SKM-1 (cell line): ENCODE results near the gene TTLL11.

Experiments
- DNase-seq: peaks from one replicate; lab custom pipeline; 2025; ENCODE audit not compliant: unreplicated experiment; lab: John Stamatoyannopoulos, UW

The TTLL11 gene

DNA sequence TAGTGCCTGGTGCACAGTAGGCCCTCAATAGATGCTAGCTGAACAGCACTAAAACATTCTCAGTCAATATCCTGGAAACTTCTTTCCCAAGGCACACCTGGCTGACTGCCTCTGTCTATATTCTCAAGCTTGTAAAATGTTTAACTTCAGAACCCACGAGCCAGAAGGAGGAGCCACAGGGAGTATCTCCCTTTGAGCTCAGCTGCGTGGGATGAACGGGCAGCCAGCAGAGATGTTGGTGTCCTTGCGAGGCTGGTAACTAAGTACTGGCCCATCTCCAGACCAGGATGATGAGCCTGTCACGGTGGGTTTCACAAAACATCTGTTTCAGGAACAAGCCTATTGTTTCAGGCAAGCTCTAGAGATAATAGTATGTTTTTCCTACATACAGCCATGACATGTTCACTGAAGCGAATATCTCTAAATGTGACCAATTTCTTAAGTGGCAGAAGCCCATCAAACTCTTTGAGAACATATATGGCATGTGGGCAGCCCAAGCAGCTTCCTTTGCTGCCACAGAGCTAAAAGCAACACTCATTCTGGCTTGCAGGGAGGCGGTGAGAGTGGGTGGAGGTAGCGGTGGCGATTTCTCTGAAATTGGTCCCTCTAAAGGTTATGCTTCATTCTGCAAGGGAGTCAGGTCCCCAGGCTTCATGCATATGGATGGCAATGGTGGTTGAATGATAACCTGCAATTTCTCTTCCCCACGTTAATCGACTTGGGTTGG lies 206.2 kb downstream of the TTLL11 start:
- DNase-seq = no peak

DNA sequence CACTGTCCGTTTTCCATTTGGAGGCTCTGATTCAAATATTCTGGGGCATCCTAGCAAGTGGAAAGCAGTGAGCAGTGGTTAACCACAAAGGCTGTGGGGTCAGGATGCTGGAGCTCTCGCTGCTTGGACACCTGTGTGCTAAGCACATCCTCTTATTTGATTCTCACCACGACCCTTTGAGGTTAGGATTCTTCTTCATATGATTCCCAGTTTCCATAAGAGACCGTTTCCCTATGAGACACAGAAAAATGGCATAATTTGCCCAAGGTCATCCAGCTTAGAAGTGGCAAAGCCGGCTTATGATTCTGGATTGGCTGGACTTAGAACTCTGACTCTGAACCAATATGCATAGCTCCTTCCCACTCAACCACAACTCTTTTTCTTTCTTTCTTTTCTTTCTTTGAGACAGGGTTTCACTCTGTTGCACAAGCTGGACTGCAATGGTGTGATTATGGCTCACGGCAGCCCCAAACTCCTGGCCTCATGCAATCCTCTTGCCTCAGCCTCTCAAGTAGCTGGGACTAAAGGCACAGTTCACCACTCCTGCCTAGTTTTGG lies 207.7 kb downstream of the TTLL11 start:
- DNase-seq = no peak

DNA sequence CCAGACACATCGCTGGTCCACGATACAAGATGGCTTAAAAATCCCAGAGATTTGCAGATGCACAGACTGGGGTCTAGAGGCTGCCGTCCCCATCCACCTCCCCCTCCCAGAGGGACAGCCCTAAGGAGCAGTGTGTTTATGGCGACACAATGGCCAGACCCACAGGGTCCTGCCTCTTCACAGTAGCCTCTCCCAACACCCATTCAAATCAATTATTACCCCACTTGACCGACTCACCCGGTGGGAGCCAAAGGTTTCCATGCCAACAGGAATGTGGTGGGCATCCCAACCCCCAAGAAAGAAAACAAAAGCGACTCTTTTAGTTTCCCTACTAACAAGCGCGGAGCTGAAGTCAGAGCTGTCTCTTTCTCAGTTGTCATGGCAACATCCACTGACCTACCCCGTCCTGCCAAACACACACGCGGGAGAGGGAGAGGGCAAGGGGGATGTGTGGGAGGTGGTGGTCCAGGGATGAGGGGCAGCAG lies 209.0 kb downstream of the TTLL11 start:
- DNase-seq = no peak

DNA sequence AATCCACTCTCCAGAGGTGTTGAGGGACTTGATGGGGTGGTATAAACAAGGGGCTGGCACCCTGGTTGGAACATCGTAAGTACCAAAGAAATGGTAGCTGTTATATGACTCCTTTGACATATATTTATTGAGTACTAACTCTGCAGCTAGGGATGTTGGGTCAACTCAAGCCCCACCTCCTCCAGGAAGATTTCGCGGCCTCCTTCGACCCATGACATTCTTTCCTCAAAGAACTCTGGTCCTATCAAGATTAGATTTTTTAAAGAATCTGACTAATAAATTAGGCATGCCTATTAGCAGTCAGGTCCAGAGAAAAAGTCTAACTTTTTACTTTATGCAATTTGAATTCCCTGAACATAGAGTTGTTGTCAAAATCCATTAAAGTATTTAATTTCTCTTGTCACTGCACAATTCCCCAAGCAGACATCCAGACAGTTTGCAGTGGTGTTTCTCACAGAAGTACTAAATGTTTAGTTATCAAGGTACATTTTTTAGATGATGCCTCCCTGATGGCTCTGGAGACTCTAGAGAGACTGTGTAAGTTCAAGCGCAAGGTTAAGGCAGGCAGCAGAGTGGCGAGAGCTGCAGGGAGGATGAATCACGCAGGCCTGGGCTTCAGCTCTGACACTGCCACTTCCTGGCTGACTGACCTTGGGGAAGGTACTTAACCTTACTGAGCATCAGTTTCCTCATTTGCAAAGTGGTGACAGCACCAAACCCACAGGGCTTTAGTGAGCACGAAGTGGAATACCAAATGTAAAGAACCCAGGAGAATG lies 209.6 kb downstream of the TTLL11 start:
- peak; percentile 70 for DNase-seq

GRCh38 chr9:121881920-121882500 lies 211.1 kb downstream of the TTLL11 start:
- DNase-seq = no peak

DNA sequence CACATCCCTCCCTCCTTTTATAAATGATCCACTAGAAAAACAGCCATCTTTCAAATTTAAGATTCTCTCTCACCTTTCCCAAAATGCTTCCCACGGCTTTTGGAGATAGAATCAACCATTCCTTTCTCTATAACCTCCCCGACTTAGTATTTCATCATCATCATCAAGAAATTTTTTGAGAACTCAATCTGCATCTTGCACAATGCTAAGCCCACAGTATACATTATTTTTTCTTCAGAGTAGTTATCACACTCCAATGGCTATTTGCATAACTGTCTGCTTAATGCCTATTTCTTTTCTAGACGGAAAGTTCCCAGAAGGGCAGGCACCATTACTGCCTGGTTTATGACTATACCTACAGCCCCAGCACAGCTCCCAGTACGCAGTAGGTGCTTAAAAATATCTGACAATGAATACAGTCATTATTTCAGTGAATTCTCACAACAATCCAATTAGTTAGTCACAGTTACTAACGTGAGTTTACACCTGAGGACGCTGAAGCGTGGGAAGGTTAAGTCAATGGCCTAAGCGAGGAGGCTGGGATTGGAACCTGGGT lies 212.7 kb downstream of the TTLL11 start:
- no peak for DNase-seq

DNA sequence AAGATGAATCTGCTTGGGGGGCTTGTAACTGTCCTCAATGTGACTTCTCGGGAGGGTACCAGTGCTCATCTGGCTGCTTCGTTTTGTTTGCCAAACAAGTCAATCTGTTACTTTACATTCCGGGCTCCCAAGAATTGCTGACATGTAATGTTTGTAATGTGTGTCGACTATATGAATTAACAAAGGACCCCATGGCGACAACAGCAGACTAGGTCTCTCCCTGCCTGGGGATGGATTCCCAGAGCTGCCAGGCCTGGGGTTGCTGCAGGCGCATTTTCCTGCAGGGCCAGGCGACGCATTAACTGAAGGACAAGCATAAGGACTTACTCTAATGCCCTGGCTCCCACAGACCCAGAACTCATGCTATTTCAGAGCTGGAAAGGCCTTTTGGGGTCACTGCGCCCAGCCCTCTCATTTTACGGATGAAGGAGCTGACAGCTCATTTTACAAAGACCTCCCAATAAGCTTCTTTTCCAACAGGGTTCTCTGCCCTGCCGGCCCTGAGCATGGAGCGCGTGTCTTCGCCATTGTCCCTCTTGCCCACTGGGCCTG lies 214.8 kb downstream of the TTLL11 start:
- DNase-seq = no peak

- no peak for DNase-seq
Measured at GRCh38 chr9:121876658-121877271, 216.3 kb downstream of the TTLL11 start.

GRCh38 chr9:121876255-121876654 lies 216.9 kb downstream of the TTLL11 start:
- DNase-seq = no peak

DNA sequence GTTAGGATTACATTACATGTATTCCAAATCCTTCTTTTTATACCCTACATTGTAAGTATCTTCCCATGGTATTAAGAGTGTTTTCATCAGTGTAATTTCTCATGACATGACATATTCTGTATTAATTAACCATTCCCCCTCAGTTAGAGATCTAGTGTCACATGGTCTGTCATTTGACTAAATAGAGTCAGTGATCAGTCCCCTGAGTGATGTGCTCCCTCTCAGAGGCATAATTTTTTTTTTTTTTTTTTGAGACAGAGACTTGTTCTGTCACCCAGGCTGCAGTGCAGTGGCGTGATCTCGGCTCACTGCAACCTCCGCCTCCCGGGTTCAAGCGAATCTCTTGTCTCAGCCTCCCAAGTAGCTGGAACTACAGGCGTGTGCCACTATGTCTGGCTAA lies 218.6 kb downstream of the TTLL11 start:
- no peak for DNase-seq

DNA sequence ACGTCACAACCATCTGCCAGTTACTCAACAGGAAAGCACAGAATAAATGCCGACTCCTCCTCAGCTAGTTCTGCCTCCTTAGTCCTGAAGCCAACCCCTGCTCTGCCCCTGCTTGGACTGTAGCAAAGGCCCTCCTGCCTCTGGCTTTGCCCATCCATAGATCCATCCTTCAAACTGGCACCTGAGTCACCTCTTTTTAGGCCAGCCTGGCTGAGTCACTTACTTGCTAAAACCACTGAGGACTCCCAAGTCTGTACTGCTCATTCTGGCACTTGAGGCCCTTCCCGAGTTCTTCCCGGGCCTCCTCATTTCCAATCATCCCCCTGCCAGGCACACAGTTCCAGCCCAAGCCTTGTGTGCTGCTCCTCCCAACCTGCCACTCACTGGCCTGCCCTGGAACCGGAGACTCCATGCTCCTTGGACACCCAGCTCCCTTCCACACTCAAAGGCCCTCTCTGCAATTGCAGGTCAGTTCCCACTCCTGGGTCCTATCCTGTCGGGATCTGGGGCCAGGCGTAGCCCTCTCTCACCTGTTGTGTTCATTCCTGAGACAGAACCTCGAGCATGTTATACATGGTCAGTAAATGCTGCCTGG lies 221.6 kb downstream of the TTLL11 start:
- DNase-seq = no peak

DNA sequence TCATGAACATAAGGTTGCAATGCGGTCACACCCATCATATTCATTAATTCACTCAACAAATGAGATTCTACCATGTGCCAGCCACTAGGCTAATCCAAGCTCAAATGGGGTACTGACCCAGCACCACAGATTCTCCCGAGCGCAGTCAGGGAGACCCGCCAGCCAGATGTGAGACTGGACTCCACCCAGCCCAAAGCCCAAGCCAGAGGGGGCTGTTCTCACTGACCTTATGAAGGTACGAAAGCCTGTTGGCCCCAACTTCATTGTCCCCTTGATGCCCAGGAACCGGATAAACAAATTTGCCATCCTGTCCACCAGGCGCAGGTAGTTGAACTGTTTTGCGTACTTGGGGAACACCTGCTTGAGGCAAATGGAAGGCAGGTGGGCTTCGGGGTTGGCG lies 222.8 kb downstream of the TTLL11 start:
- no peak for DNase-seq

DNA sequence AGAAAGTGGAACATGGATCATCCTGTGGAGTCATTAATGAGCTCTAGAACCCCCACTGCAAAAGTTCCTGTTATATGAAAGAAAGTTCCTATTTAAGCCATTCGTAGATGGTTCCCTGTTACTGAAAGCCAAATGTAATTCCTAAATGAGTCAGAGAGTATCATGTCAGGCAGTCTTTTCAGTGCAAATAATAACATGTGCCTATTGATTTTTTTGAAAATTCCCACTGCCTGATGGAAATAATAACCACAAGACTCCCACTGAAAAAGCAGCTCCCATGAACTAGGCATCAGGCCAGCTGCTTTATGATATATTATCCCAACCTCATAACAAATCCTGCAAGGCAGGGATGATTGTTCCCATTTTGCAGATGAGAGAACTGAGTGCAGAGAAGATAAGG lies 224.5 kb downstream of the TTLL11 start:
- no peak for DNase-seq

DNA sequence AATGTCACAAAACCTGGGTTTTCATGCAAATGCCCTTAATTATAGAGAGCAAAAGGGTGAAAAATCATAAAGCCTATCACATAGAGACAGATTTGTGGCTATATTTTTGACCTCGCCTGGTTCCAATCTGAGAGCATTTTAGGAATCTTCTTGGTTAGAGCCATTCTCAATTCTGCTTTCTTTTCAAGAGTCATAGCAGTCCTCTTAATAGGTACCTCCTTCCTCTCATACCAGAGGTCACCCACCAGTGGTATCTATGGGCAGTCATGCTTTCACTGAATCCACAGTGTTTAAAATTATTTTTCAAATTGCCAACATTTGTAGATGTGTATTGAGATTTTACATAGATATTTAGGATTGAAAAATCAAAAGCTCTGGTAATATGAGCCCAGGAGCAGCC lies 226.2 kb downstream of the TTLL11 start:
- no peak for DNase-seq

DNA sequence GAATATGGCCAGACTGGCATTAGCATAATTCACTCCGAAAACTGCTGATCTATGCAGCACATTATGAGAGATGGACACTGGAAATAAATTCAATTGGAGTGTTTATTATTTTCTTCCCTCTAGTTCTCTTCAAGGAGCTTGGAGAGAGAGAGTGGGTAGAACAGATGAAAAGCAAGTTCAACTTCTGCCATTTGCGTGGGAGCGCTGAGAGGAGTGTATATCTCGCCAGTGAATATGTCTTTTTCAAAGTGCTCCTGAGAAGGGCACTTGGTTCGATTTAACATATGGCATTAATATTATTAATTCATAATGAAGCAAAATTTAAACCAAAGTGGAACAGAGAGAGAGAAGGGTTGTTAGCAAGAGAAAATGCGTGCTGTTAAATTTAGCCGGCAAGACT lies 227.2 kb downstream of the TTLL11 start:
- no peak for DNase-seq

GRCh38 chr9:121865060-121865459 lies 228.0 kb downstream of the TTLL11 start:
- no peak for DNase-seq

DNA sequence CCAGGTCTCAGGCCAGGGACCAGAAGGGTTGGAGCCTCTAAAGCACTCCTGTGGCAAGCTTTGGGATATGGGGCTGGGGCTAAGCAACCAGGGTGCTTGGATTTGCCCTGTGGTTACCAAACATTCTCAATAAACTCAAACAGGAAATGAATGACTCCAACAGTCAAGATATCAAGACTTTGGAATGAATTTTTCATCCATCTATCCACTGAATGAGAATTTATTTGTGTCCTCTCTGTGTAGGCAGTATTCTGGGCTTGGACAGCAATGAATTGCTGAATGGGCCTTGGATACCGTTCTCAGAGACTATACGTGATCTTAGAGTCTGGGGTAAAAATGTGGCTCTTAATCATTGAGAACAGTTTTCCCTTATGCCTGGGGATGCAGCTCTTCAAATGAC lies 229.2 kb downstream of the TTLL11 start:
- no peak for DNase-seq

GRCh38 chr9:121862371-121863332 lies 230.5 kb downstream of the TTLL11 start:
- no peak for DNase-seq

- no peak for DNase-seq
Measured at GRCh38 chr9:121861501-121862180, 231.5 kb downstream of the TTLL11 start.
